MV-4-11 (cell line): ENCODE data around the gene LGALS12.

ENCODE experiments used
- DNase-seq: peaks from one replicate; lab custom pipeline; 2025; lab: John Stamatoyannopoulos, UW

The LGALS12 gene

DNA sequence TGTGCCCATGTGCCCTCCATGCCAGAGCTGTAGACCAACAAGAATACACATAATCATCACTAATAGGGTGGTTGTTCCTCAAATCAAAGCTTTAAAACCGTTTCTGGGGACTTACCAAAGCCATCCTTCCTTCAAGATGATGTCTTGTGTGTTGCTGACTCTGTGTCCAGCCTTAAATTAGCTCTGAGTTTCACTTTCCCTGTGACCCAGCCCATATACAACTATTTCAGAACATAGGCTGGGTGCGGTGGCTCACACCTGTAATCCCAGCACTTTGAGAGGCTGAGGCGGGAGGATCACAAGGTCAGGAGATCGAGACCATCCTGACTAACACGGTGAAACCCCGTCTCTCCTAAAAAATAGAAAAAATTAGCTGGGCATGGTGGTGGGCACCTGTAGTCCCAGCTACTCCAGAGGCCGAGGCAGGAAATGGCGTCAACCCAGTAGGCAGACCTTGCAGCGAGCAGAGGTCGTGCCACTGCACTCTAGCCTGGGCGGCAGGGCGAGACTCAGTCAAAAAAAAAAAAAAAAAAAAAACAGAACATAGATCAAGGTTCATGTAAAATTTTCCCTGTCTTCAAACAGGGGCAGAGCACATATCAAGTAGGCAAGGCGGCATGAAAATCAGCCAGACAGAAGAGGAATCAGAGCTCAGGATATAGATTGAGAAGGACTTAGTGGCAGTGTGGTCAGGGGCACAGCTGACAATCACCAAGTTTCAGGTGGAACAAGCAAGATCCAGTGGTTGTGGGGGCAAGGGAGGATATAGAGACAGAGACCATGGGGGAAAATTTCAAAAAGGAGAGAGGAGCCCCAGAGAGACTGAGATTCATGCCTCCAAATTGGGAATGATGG is 57.5 kb downstream of the LGALS12 start, which contains the start of gene PLAAT2:
Gene PLAAT2, minus strand, starts transcription at position 179 of the 855 bp plus-strand sequence. Its CDS starts 55 bp downstream, at position 124.
- no peak for DNase-seq

DNA sequence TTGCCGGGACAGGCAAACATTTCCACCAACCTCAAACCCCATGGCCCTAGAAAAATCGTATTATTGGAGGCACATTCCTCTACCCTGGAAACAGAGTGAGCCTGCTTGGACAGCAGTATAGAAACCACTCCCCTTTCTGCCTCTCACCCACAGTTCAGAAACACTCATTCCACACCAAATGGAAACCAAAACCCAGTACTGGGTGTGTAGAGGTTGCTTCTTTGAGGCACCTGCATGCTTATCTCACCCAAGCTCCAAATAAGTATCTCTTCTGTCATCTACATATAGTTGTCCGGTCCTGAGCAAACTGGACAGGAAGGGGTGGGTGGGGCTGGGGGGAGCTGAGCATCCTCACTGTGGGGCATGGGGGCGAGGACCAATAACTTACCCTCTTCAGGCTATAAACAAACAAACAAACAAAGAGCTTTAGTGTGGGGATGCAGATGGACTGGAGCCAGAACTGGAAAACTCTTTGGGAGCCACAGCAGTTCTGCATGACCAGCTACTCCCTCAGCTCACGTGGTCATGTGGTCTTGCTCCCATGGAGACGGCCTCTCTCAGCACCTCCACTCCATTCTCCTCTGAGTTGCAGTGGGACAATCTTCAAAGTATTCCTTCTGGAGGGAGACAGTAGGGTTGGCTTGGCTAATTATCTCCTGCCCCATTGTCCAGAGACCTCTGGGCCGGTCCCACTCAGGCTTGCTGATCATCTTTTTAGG is 58.3 kb downstream of the LGALS12 start:
- DNase-seq = no peak

- DNase-seq = peak; percentile 6
Measured at GRCh38 chr11:63564784-63565350, 59.0 kb downstream of the LGALS12 start.
